RWPE1 (cell line): Measurements from ENCODE around the gene SRGAP1.

ENCODE experiments used
- CTCF ChIA-PET: fragments of 350-600 bp; sonication (Branson Sonifier 250); formaldehyde crosslinking; extraction: SDS; loops from one replicate; lab custom pipeline; 2021; lab: Yijun Ruan, JAX
- POLR2A ChIA-PET: fragments of 400-600 bp; formaldehyde crosslinking; extraction: SDS; loops from one replicate; lab custom pipeline; 2020; ENCODE audit warnings: antibody characterized with exemption; ENCODE audit not compliant: low non-redundant PET; lab: Yijun Ruan, JAX
- DNase-seq: peaks from one replicate; pipeline ENCODE4 v3.0.0; 2012; ENCODE audit warnings: low spot score
- H3K27ac ChIP-seq: fragments of 450-650 bp; 2 replicates; pipeline ENCODE4 v1.5.1; 2017
- CTCF ChIP-seq: fragments of 450-650 bp; conservative IDR thresholded peaks from 2 replicates; pipeline ENCODE4 v1.5.1; 2017; ENCODE audit warnings: low read depth, mild to moderate bottlenecking

Gene SRGAP1

GRCh38 chr12:63912651-63913050 is 68.2 kb downstream of the SRGAP1 start:
- TF ChIP-seq CTCF: no peak
- DNase-seq: no peak
- ChIA-PET POLR2A (no interaction called here), CTCF (no interaction called here)
- H3K27ac ChIP-seq: no peak overlapping the region

- CTCF ChIA-PET: no interaction called here
- POLR2A ChIA-PET: no interaction called here
- no peak overlapping the region for H3K27ac ChIP-seq
- no peak for DNase-seq
- no peak for TF ChIP-seq CTCF
Measured at GRCh38 chr12:63913929-63914328, 69.4 kb downstream of the SRGAP1 start.

- TF ChIP-seq CTCF: no peak
- ChIA-PET POLR2A (no interaction called here), CTCF (no interaction called here)
- H3K27ac ChIP-seq: no peak overlapping the region
- DNase-seq: peak; percentile 47
Measured at GRCh38 chr12:63915105-63915800, 70.8 kb downstream of the SRGAP1 start.

GRCh38 chr12:63916561-63917476 is 72.3 kb downstream of the SRGAP1 start:
- H3K27ac ChIP-seq: peak overlapping the region; percentile 79
- POLR2A ChIA-PET: interaction anchor here (0.6 kb wide), 1 partner anchor 24 kb away, joined by 11 read pairs; no protein-coding TSS in a partner anchor
- CTCF ChIA-PET: no interaction called here
- peak; percentile 35 for DNase-seq
- TF ChIP-seq CTCF: no peak

GRCh38 chr12:63917477-63917862 is 73.0 kb downstream of the SRGAP1 start:
- no peak for TF ChIP-seq CTCF
- no peak for DNase-seq
- CTCF ChIA-PET: no interaction called here
- peak overlapping the region; percentile 77 for H3K27ac ChIP-seq
- POLR2A ChIA-PET: no interaction called here

- TF ChIP-seq CTCF: no peak
- CTCF ChIA-PET: no interaction called here
- peak; percentile 90 for DNase-seq
- peak overlapping the region; percentile 97 for H3K27ac ChIP-seq
- POLR2A ChIA-PET: no interaction called here
Measured at GRCh38 chr12:63917864-63918799, 73.6 kb downstream of the SRGAP1 start.
